ENCODE results near the gene PPM1H.

Gene PPM1H

GRCh38 chr12:62963486-62964041 lies 28.6 kb upstream of the PPM1H start:
- TF ChIP-seq CREB1 (IDR thresholded peaks at IDR 0.05; ENCODE audit: low read depth) = no peak
- no peak for TF ChIP-seq NFIC (IDR thresholded peaks at IDR 0.05)
- TF ChIP-seq TCF12 (IDR thresholded peaks at IDR 0.05; ENCODE audit: low read depth) = no peak
- TF ChIP-seq MAX (IDR thresholded peaks at IDR 0.05) = no peak
- no peak for TF ChIP-seq TAF1 (IDR thresholded peaks at IDR 0.05; ENCODE audit: low read depth)
- no peak for TF ChIP-seq EP300 (IDR thresholded peaks at IDR 0.05; ENCODE audit: borderline replicate concordance)
- no peak for TF ChIP-seq EGR1 (IDR thresholded peaks at IDR 0.05)
- no peak for TF ChIP-seq YY1 (IDR thresholded peaks at IDR 0.05; ENCODE audit: low read depth)
- TF ChIP-seq FOXM1 (IDR thresholded peaks at IDR 0.05; ENCODE audit: borderline replicate concordance, low read depth) = no peak
- no peak for TF ChIP-seq RAD21 (IDR thresholded peaks at IDR 0.05; ENCODE audit: low read depth)
- TF ChIP-seq ZBTB7A (IDR thresholded peaks at IDR 0.05; ENCODE audit: low read depth) = no peak

GRCh38 chr12:62960324-62960723 lies 25.4 kb upstream of the PPM1H start:
- TF ChIP-seq CREB1 (IDR thresholded peaks at IDR 0.05; ENCODE audit: low read depth) = no peak
- no peak for TF ChIP-seq EP300 (IDR thresholded peaks at IDR 0.05; ENCODE audit: borderline replicate concordance)
- no peak for TF ChIP-seq NFIC (IDR thresholded peaks at IDR 0.05)
- no peak for TF ChIP-seq CEBPB (IDR thresholded peaks at IDR 0.05)
- no peak for TF ChIP-seq TAF1 (IDR thresholded peaks at IDR 0.05; ENCODE audit: low read depth)

- TF ChIP-seq RAD21 (IDR thresholded peaks at IDR 0.05; ENCODE audit: low read depth) (no peak), EGR1 (IDR thresholded peaks at IDR 0.05) (no peak), TAF1 (IDR thresholded peaks at IDR 0.05; ENCODE audit: low read depth) (no peak), USF1 (IDR thresholded peaks at IDR 0.05) (no peak), TEAD4 (IDR thresholded peaks at IDR 0.05) (no peak), CREB1 (IDR thresholded peaks at IDR 0.05; ENCODE audit: low read depth) (no peak), TCF12 (IDR thresholded peaks at IDR 0.05; ENCODE audit: low read depth) (no peak)
Measured at GRCh38 chr12:62959745-62960144, 24.8 kb upstream of the PPM1H start.

- TF ChIP-seq NFIC (IDR thresholded peaks at IDR 0.05) = no peak
- TF ChIP-seq EP300 (IDR thresholded peaks at IDR 0.05; ENCODE audit: borderline replicate concordance) = no peak
- no peak for TF ChIP-seq YY1 (IDR thresholded peaks at IDR 0.05; ENCODE audit: low read depth)
- no peak for TF ChIP-seq ZBTB7A (IDR thresholded peaks at IDR 0.05; ENCODE audit: low read depth)
- no peak for TF ChIP-seq REST (IDR thresholded peaks at IDR 0.05; ENCODE audit: low read depth)
- no peak for TF ChIP-seq CEBPB (IDR thresholded peaks at IDR 0.05)
- no peak for TF ChIP-seq MAX (IDR thresholded peaks at IDR 0.05)
- no peak for TF ChIP-seq TEAD4 (IDR thresholded peaks at IDR 0.05)
- TF ChIP-seq USF1 (IDR thresholded peaks at IDR 0.05) = no peak
Measured at GRCh38 chr12:62957233-62957953, 22.4 kb upstream of the PPM1H start.

- no peak for TF ChIP-seq TEAD4 (IDR thresholded peaks at IDR 0.05)
- no peak for TF ChIP-seq RAD21 (IDR thresholded peaks at IDR 0.05; ENCODE audit: low read depth)
- no peak for TF ChIP-seq CEBPB (IDR thresholded peaks at IDR 0.05)
- TF ChIP-seq MAX (IDR thresholded peaks at IDR 0.05) = no peak
- no peak for TF ChIP-seq ZBTB7A (IDR thresholded peaks at IDR 0.05; ENCODE audit: low read depth)
- no peak for TF ChIP-seq EP300 (IDR thresholded peaks at IDR 0.05; ENCODE audit: borderline replicate concordance)
- no peak for TF ChIP-seq USF1 (IDR thresholded peaks at IDR 0.05)
- TF ChIP-seq EGR1 (IDR thresholded peaks at IDR 0.05) = no peak
- TF ChIP-seq YY1 (IDR thresholded peaks at IDR 0.05; ENCODE audit: low read depth) = no peak
- no peak for TF ChIP-seq NFIC (IDR thresholded peaks at IDR 0.05)
- no peak for TF ChIP-seq TCF12 (IDR thresholded peaks at IDR 0.05; ENCODE audit: low read depth)
- TF ChIP-seq REST (IDR thresholded peaks at IDR 0.05; ENCODE audit: low read depth) = no peak
- TF ChIP-seq TAF1 (IDR thresholded peaks at IDR 0.05; ENCODE audit: low read depth) = no peak
- TF ChIP-seq CREB1 (IDR thresholded peaks at IDR 0.05; ENCODE audit: low read depth) = no peak
- TF ChIP-seq FOXM1 (IDR thresholded peaks at IDR 0.05; ENCODE audit: borderline replicate concordance, low read depth) = no peak
Measured at GRCh38 chr12:62955678-62956077, 20.7 kb upstream of the PPM1H start.

Data from Ishikawa (cell line).